Stimulated activated CD8-positive, alpha-beta memory T cell treated with anti-CD3 and anti-CD28 coated beads, Interleukin-12 subunit alpha, Interleukin-12 subunit beta, amount 100 ng/mL, for 24 hours (primary cell): Measurements from ENCODE around the gene KCTD3.

Source experiments
- DNase-seq: peaks from one replicate; pipeline ENCODE4 v3.0.0-alpha.2; 2020; ENCODE audit errors: extremely low read depth

Gene KCTD3

DNA sequence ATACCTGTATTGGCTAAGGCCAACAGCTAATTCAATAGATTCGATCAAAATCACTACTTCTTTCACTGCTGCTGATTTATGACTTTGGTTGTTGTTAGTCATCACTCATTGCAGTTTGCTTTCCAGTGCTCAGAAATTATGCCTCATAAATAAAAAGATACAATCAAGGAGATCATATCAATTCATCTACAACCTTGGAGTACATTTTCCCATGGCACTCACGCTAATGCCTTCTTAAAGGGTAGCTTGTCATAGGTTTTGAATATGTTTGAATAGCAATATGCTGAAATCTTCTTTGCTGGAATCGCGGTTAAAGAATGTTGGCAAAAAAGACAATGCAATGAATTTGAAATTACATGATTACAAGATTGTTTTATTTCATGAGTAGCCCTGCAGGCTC, 89.9 kb downstream of the KCTD3 start:
- no peak for DNase-seq

DNA sequence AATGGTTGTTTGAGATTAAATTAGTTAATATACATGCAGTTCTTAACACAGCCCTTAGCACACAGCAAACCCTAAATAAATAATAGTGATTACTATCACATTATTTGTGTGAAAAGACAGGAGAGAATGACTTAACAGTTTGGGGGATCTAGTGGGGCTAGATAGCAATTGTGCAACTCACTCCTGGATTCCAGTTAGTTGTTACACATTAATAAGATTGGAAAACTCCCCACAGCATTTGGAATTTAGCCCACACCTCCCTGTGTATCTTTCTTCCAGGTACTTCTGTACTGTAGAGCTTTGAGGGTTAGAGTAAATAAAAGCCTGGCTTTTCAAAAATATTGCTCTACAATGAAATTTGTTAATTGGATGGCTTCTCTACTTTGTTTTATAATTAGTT, 93.2 kb downstream of the KCTD3 start:
- DNase-seq, result no peak

DNA sequence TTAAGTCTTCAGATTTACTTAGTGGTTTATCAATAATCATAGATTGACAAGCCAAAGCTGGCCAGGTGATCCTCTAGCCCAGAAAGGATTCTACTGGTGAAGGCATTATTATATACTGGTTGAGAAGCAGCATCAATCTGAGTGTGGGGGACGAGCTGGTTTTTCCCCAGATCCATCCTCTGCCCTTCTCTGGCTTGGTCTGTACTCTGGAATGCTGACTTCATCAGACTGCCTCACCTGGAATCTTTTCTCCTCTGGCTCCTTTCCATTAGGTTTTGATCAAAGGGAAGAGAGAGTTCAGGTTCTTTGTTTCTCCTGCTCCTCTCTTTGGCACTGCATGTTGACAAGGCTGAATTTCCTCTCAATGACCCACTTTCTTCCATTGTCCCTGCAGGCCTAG, 93.9 kb downstream of the KCTD3 start:
- DNase-seq, result no peak

DNA sequence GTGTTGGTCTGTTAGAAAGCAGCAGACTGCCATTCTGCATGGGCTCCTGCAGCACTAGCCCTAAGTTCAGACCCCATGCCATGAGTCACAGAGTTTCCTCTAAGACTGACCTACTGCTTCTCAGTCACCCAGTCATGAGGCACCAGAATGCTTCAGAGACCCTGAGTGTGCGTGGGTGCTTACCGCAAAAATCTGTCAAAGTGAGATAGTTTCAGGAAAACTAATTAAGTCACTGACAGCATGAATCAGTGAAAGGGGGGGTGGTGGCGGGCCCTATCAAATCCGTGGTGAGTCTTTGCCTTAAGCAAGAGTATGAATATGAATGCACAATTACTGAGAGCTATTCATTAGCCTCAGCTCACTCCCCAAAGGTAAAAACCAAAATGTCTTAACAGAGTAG, 98.1 kb downstream of the KCTD3 start:
- DNase-seq, result no peak

DNA sequence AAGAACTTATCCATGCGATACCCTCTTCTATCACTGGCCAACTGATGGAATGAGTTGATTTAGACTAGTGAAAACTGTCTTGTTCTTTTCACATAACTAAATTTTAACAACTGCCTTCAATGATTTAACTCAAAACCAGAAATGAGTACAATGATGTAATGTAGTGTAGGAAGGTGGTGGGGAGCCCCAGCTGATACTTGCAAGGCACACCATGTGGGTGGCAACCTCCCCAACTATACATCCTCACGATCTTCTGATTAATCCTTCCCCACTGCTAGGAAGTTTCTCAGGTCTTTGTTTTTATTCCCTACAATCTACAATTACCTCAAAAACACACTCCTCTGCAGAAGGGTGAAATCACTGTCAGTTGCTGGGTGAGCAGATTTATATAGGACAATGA, 100.7 kb downstream of the KCTD3 start:
- no peak for DNase-seq

DNA sequence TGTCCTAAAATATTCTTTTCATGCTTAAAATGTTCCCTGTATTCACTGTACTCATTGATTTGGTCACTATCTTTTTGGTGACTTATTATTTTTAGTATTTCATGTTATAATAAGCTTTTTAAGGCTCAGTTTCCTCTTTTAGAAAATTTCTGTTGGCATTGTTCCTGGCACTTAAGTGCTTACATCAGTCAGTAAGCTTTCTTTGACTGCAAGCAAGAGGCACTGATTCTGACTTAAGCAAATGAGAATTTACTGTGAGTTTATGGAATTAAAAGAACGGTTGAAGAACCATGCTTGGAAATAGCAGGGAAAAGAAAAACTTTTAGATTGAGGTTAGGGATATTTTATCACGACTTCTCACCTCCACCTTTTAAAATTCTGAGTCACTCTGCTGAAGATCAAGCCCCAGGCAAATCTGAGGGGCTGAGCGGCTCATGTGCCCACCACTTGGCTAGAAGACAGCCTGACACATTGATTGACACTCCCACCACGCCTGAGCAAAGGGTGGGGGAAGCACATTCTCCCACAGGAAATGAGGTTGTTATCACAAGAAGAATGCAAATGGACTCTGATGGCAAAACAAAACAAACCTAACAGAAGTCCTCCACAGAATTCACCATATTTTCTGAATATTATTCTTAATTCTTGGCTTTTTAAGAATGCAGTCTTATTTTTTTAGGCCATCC, 102.8 kb downstream of the KCTD3 start:
- no peak for DNase-seq
